HG02571 (cell line): ENCODE data around the gene JUND.
A peak's percentile ranks its signal among the peaks of the same experiment; 100 is the strongest.
"Not testable (repeated sequence)": the region's sequence is repeated elsewhere in the genome, so short reads cannot be mapped to it uniquely, and the experiment has no call there.

Source experiments
- ATAC-seq: cut with Tn5 transposase; IDR thresholded peaks from one replicate; pipeline ENCODE4 v1.9.1; 2021; ENCODE audit warnings: mild to moderate bottlenecking, moderate library complexity; ENCODE audit not compliant: unreplicated experiment

Gene JUND

DNA sequence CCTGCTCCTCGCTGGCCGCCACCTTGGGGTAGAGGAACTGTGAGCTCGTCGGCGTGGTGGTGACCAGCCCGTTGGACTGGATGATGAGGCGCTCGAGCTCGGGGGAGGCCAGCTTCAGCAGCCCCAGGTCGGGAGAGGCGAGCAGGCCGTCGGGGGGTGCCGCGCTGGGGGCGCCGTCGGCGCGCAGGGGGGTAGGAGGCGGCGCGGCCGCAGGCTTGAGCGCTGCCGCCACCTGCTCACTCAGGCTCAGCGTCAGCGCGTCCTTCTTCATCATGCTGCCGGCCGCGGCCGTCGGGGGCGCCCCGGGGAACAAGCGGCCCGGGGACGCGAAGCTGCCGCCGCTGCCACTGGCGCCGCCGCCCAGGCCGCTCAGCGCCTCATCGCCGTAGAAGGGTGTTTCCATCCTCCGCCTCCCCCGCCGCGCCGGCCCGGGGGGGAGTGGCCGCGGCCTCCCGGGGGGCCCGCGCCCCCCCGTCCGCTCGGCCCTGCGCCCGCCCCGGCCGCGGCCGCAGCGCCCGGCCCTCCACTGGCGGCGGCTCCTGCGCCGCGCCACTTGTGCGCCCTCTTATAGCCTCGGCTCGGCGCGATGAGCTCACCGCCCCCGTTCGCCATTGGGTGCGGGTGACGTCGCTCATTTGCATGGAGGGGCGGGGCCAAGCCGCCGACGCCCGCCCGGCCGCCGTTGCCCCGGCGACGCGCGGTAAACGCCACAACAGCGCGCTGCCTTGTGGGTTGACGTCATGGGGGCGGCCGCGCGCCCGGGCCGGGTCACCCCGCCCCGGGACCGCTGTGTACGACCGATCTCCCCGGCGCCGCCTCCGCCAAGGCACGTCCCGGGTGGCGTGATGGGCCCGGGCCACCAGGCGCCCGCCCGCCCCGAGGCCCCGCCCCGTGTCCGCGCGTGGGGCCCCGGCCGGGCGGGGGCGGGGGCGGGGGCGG is at the start of gene JUND:
Gene JUND (minus strand): TSS at position 541 of the 939 bp plus-strand sequence. CDS start 138 bp downstream, at position 403.
- peak; percentile 49 for ATAC-seq

DNA sequence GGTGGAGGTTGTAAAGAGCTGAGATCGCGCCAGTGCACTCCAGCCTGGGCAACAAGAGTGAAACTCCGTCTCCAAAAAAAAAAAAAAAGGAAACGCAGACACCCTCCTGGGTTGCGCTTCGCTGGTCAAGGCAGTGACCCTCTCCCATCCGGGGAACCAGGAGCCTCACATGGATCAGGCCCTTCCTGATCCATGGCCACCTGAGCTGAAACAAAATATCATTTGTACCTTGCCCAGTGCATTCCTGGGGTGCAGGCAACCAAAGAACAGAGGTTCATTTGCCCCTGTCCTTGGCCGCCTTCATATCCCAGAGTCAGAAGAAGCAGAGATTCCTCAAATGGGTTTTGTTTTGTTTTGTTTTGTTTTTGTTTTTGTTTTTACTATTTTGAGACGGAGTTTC is 49.4 kb upstream of the JUND start:
- ATAC-seq, result no peak

DNA sequence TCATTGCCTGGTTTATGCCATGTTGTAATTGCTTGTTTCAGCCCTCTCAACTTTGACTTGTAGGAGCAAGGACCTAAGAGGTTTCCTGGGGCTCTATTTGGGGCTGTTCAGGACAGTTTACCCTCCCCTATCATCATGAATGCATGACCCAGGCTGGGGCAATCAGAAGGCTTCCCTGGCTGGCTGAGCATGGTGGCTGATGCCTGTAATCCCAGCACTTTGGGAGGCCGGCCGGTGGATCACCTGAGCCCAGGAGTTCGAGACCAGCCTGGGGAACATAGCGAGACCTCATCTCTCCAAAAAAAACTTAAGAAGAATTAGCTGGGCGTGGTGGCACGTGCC is 47.6 kb upstream of the JUND start:
- no peak for ATAC-seq

DNA sequence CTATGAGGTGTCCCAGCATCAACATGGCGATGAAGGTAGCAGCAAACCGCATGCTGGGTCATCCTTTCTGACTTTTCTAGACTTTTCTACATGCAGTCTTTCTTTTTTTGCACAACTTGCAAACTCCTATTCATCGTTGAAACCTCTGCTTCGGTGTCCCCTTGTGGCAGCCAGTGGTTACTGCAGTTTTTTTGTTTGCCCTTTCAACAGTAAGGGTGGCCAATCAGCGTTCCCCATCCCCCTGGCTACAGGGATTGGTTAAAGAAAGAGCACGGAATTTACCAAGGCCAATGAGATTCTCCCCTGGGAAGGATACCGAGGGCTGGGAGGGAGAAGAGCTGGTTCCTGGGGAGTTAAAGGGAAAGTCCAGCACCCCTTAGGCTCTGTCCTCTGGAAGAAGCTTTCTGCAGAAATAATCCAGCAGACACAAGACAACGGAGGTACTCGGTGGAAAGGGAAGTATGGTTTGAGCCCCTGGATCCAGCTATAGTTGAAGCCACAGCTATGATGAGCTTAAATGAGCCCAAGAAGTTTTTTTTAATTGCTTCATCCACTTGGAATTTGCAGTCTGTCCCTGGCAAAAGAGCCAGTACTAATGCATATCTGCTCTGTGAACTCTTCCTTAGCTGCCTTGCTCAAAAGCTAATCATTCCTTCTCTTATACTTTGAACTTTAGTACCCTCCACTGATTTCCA is 47.1 kb upstream of the JUND start:
- ATAC-seq, result peak; percentile 84

DNA sequence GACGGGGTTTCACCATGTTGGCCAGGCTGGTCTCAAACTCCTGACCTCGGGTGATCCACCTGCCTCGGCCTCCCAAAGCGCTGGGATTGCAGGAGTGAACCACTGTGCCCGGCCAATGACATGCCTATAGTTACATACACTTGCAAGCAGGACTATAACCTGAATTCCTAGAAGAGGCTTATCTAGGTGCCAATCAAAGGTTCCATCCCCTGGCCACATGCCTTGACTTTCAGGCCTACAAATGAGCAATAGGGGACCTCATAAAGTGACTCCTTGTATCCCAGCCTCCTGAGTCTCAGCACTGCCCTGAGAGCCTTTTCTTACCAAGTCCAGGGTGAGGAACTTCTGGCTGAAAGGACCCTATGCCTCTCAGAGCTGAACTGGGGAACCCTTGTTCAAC is 45.4 kb upstream of the JUND start:
- ATAC-seq, result no peak

DNA sequence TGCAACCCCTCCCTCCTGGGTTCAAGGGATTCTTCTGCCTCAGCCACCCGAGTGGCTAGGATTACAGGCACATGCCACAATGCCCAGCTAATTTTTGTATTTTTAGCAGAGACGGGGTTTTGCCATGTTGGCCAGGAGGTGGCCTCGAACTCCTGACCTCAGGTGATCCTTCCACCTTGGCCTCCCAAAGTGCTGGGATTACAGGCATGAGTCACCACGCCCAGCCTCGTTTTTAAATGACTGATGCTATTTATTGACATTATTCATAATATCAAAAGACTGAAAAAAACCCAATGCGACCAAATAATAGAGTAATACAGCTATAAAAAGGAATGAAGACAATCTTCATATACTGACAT is 42.9 kb upstream of the JUND start:
- not testable (repeated sequence) for ATAC-seq

DNA sequence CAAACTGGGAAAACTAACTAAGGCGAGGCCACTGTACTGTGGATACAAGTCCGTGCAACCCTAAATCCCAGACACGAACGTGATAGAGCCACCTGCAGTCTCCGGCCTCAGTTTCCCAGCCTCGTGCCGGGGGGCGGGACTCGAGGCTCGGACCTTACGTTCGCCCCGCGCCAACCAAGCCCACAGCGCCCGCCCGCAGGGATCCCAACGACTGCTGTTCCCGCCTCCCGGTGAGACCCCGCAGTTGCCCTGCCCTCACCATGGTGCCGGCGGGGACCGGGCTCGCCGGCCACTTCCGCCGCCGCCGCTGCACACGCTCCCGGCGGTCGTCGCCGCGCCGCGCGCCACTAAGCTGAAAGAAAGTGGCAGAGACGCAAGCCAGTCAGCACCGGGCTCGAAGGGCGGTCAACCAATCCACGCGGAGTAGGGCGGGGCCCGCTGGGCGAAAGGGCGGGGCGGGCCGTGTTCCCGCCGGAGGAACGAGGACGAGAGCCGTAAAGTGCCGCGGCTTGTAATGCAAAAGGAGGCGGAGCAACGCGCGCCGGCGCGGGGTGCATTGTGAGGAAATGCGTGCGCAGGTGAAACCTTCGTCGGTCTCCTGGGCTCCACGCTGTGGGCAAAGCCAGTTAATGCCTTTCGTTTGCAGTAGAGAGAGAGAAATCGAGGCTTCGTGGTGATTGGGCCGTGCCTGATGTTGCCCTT is 41.5 kb upstream of the JUND start, which contains the start of gene LSM4:
Gene LSM4 (minus strand): TSS at position 318 of the 702 bp plus-strand sequence. CDS start 56 bp downstream, at position 262.
- peak; percentile 89 for ATAC-seq

DNA sequence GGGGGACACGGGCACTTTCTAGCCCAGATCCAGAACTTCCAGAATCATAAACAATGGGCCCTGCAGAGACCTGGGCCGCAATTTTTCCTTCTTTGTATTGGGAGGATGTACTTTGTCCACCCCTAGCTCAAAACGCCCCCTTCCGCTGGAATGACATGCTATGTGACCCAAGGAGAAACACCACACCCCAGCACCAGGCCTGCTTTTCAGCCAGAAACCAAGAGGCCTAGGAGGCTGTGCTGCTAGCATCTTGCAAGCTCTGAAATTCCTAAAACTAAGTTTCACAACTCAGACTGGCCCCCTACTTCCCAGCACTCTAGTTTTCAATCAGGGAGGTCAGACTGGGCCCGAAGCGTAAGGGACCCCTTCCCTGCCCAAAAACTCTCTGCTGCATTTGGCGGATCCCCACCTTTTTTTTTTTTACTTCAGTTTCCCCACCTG is 40.9 kb upstream of the JUND start:
- no peak for ATAC-seq

DNA sequence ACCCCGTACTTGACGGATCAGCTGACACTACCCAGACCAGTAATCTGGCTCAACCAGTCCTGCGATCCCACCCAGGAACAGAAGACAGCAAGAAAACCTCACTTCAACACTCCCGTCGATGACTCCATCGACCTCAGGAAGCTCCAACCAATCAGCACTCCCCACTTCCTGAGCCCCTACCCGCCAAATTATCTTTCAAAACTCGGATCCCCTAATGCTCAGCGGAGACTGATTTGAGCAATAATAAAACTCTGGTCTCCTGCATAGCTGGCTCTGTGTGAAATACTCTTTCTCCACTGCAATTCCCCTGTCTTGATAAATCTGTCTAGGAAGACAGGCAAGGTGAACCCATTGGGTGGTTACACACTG is 40.3 kb upstream of the JUND start:
- no peak for ATAC-seq

DNA sequence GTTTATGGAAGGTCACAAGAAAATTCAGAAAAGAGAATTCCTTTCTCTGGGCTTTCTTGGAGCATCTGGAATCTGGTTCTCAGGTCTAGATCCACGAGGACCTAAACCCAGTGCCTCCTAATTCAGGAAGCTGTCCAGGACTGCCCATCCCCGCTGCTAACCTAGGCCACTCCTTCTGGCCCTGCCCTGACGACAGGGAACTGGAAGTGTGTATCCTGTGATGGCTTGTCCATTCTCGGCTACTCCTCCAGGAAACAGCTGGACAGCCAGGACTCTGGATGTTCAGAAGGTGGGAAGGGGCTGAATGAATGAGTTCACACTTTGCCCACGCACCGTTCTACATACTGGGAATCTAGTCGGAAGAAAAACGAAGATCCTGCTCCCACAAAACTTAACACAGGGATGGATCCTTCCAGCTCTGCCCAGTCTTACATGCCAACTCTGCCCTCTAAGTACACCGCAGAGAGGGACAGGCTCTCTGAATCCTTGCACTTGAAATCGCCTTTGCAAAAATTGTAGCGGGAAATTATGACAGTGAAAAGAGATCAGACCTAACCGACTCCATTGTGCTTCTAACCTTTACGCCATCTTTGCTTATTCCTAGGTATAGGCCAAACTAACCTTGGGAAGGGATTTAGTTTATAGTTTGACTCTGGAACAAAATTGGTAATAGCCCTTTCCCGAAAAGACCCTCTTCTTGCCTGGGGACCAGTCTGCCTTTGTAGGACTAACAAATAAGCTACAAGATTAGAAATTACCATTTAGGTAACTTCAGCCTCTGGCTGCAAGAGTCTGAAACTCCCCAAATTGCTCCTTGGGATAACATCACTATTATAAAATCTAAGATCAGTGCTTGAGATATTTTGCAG is 39.7 kb upstream of the JUND start:
- no peak for ATAC-seq

DNA sequence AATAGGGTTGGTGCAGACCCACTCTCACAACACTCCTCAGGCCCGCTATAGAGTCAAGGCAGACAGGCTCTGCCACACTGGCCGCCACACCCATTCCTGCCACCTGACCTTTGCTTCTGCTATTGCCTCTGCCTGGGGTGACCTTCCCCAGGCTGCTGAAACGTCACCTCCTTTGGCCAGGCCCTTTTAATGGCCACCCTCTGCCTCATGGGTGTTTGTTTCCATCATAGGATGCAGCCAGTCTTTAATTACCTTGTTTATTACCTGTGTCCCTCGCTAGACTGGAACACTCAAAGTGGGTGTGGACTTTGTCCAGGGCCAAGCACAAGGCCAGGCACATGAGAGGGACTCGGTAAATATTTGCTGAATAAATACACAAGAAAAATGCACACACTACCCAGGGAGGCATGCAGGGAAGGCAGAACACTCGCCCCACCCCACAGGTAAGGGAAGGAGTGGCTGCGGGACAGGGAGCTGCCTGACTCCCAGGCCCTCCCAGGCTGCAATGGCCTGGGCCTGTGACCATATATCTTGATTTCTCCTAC is 38.2 kb upstream of the JUND start:
- no peak for ATAC-seq

DNA sequence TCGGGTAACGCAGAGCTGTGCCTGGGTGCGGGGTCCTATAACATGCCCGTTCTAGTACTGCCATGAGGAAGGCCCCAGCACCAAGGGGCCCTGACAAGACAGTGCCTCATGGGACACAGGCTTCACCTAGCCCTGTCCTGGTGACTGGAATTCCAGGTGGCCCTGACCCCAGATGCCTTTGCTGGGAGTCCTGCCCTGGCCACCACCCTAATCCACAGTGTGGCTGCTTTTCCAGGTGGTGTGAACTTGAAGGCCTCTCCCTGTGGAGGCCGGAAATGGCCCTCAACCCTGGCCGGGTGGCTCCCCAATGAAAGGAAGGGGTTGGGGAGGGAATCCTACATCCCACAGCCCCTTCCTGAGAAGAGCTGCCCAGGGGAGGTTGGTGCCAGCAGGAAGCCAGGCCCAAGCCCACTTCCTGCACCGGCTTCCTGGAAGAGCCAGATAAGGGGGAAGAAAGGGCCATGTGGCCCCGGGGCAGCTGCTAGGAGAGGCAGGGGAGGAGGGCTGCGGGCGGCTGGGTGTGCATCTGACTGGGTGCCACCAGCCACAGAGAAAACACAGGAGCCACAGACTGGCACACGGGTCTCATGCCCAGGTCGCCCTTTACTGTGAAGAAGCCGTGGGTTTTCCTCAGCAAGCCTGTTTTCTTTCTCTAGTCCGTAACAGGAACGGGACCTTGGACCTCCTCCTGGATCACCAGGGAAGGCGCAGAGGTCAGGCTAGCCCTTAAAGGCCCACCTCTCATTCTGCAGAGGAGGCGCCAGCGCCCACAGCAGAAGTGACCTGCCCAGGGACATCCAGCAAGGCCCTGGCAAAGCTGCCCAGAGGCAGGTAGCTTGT is 36.8 kb upstream of the JUND start:
- no peak for ATAC-seq

DNA sequence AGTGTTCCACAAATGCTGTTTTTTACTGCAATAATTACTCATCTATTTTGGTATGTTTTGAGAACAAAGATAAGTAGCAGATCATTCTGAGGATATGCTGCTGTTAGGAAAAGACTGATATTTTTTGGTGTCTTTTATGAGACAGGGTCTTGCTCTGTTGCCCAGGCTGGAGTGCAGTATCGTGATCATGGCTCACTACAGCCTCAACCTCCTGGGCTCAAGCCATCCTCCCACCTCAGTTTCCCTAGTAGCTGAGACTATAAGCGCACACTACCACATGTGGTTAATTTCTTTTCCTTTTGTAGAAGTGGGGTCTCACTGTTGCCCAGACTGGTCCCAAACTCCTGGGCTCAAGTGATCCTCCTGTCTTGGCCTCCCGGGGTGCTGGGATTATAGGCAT is 32.0 kb upstream of the JUND start:
- ATAC-seq, result no peak

DNA sequence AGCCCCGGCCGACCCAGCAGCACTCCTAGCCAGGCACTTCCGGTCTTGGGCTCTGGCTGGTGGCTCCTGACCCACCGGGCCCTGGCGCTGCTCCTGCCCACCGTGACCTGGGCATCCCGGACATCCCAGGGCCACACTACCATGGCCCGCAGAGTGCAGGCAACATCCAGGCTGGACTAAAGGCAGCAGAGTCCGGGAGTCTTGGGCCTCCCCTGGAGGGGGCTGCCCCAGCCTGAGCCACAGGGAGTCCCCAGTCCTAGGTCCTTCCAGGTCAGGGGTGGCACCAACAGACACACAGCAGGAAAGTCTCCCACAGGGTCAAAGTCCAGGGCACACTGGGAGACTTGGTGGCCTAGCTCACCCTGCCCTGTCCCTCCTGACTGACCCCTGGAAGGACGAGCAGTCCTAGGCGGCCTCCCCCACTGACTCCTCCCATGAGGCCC is 30.7 kb upstream of the JUND start:
- no peak for ATAC-seq

DNA sequence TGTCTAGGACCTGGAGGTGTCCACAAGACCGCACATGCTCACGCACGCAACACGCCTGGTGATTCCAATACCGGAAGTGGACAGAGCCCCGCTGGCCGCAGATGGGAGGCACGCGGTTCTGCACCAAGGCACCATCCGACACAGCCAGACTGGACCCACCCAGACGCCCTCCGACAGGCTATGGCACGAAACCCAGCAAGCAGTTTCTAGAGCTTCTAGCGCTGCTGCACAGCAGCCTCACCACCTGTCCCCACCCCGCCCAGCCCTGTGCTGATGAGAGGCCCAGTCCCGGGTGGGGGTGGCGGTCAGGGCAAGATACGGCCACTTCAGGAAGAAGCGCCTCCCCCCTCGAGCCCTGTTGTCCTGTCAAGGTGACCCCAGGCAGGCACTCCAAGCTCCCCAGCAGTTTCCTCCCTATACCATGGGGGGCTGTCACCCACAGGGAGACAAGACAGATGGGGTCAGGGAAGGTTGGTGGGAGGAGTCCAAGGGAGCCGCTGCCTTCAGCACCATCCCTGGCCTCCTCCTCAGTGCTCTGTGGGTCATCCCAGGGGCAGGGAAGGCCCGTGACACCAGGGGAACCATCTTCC is 30.2 kb upstream of the JUND start:
- no peak for ATAC-seq

DNA sequence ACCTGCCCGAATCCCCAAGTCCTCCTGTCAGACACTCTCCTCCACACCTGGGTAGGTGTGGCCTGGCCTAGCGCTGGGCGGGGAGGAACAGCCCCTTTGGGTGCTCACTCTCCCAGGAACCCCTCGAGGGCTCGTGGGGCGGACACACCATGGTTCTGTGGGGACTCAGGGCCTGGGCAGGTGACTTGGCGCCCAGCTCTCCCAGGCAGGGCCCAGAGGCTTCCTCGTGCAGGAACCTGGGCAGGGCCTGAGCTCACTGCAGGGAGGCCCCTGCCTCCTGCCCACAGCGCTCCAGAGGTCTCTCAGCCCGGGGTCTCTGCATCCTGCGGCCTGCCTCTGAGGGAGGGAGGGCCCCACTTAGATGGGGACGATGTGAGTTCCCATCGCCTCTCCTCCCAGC is 29.5 kb upstream of the JUND start:
- no peak for ATAC-seq

DNA sequence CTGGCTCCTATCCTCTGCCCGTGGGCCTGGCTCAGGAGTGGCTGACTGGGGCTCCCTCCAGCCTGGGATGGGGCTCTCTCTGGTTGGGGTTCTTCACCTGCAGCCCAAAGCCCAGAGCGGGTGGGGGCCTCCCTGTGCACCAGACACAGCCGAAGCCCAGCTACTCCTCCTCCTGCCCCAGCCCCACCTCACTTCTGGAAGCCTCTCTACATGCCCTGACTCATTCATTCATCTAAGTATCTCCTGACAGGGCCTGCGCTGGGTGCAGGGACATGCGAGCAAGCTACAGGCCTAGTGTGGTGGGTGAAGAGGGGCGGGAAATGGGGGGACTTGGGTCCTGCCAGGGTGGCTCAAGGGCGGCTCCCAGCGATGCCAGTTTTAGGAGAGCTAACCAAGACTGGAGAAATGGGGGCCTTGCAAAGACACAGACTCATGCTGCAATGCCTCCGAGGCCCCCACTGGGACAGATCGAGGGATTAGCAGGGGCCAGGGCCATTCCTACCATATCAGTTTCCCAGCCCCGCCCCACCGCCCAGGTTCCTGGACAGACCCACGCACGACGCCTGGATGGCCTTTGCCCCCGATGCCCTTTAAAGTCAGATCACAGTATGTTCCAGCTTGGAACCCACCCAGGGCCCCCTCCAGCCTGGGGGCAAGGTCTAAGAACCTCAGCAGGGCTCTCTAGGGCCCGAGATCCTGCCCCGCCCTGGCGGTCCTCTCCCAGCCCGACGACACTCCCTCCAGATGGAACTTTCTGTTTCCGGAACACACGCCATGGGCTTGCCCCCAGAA is 28.9 kb upstream of the JUND start:
- ATAC-seq, result no peak

DNA sequence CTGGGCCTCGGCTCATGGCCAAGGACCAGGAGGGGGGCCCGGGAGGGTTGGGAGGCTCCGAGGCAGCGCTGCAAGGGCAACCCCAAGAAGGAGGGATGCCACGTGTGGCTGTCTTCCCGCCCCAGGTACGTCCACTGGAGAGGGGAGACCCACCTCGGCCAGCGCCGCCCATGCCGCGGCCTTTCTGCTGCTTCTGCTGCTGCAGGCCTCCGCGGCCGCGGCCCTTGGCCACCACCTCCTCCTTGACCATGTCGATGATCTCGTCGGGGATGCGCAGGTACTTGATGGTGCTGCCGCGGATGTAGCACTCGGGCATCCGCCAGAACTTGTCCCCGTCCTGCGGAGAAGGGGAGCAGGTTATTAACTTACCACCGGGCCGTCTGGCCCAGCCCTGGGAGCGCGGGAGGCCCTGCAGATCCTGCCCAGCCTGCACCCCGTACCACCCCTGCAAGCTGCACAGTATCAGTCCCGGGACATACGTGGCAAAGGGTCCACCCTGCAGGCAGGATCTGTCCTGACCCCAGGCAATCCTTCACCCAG is 28.2 kb upstream of the JUND start:
- ATAC-seq, result no peak
